H1 (cell line): Measurements from ENCODE around the gene SGMS1. TPM values are rescaled to one million over a fixed set of nuclear protein-coding genes. Genes with fewer than 3 reads are reported as not detected.

Source experiments
- BCL11A ChIP-seq, 2 experiments: IDR thresholded peaks; one replicate each; pipeline ENCODE4 v1.6.1; 2011; ENCODE audit warnings: low read depth in 2 of 2, low read length in 2 of 2, mild to moderate bottlenecking in 2 of 2
- CTBP2 ChIP-seq: IDR thresholded peaks from 2 replicates; pipeline ENCODE4 v1.7.0; 2011; ENCODE audit warnings: borderline replicate concordance, mild to moderate bottlenecking, moderate library complexity, mixed read lengths, low read length; ENCODE audit not compliant: insufficient read depth, insufficient read length
- HDAC6 ChIP-seq: IDR thresholded peaks from one replicate; pipeline ENCODE4 v1.7.1; 2012; ENCODE audit warnings: low read depth, mild to moderate bottlenecking, inconsistent platforms, low read length, moderate library complexity
- KDM1A ChIP-seq: fragments of 200-600, 300-600 bp; sonication (generic); IDR thresholded peaks from 2 replicates; pipeline ENCODE4 v1.7.1; 2016; ENCODE audit warnings: mild to moderate bottlenecking, low read length, borderline replicate concordance
- SIRT6 ChIP-seq: IDR thresholded peaks from one replicate; pipeline ENCODE4 v1.7.1; 2012; ENCODE audit warnings: low read length, inconsistent platforms
- SIX5 ChIP-seq: IDR thresholded peaks from 2 replicates; pipeline ENCODE4 v1.6.1; 2011; ENCODE audit warnings: mild to moderate bottlenecking, low read depth, low read length
- TBP ChIP-seq: IDR thresholded peaks from 2 replicates; pipeline ENCODE4 v1.6.1; 2011; ENCODE audit warnings: low read depth, low read length, improper control_type of control experiment
- YY1 ChIP-seq: IDR thresholded peaks from 2 replicates; pipeline ENCODE4 v1.6.1; 2011; ENCODE audit warnings: low read depth, mild to moderate bottlenecking, low read length
- polyA plus RNA-seq, 7 experiments: library from polyadenylated mRNA; depleted of rRNA in 3 of 7; stranded (reverse) in 5 of 7; unstranded in 2 of 7; fragments of >200 nt in 5 of 7; fragments of 200-250 nt in 2 of 7; gene quantifications; 1 replicate in 5 of 7; 2 replicates in 1 of 7; 4 replicates in 1 of 7; pipeline versions ENCODE4 v1.2.1 to v1.2.3, GENCODE V29; 2011 to 2013; ENCODE audit warnings: missing spikeins in 2 of 7, mixed read lengths in 2 of 7
- total RNA-seq: library from RNA; stranded (reverse); fragmentation: NEBNext Ultra II Directional; extraction: Animal tissue kit (Norgen Biotek cat#: 25700); gene quantifications from 2 replicates; pipeline ENCODE4 v1.2.1, GENCODE V29; 2021
- TF ChIP-seq, protein P1 (sequence below): fragments of 300-600 bp; sonication (generic); IDR thresholded peaks from 2 replicates; pipeline ENCODE4 v1.7.1; 2012; ENCODE audit warnings: low read length, moderate library complexity, mild to moderate bottlenecking, inconsistent platforms; ENCODE audit not compliant: insufficient replicate concordance
- TF ChIP-seq, protein P2 (sequence below): IDR thresholded peaks from 2 replicates; pipeline ENCODE4 v1.6.1; 2012; ENCODE audit warnings: inconsistent platforms

SGMS1 gene
- total and polyA plus RNA-seq, 2 of the 8 experiments (the other 6 are each of a cell fraction or from before 2014, with no cell fraction given), result 6.0 to 15.6 TPM

DNA sequence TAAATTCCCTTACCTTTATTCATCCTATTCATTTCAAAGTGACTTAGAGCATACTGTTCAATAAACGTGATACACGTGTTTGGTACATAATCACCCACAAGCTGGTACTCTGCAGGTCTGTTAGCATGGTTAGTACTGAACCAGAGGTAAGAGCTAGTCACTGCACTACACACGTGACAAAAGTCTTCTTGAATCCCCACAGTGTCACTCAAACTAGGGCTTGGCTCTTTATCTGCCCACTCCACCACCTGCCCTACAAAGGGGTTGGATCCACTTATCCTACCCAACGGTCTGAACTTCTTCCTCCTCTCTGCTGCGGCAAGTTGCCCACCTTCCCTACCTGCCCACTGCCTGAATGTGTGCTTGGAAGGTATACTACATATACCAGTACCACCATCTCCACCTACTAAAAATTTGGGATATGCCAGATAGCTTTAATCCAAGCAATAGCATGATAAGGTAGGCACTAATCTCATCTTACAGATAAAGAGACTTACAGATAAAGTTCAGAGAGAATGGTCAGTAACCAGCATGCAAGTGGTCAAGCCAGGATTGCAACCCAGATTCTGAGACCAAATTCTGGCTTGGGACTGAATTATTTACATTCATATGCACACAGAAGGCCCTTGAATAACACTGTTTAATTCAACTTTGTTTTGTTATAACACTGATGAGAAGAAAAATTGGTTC is 92.2 kb downstream of the SGMS1 start (continued):
- TF ChIP-seq, protein P1, sequence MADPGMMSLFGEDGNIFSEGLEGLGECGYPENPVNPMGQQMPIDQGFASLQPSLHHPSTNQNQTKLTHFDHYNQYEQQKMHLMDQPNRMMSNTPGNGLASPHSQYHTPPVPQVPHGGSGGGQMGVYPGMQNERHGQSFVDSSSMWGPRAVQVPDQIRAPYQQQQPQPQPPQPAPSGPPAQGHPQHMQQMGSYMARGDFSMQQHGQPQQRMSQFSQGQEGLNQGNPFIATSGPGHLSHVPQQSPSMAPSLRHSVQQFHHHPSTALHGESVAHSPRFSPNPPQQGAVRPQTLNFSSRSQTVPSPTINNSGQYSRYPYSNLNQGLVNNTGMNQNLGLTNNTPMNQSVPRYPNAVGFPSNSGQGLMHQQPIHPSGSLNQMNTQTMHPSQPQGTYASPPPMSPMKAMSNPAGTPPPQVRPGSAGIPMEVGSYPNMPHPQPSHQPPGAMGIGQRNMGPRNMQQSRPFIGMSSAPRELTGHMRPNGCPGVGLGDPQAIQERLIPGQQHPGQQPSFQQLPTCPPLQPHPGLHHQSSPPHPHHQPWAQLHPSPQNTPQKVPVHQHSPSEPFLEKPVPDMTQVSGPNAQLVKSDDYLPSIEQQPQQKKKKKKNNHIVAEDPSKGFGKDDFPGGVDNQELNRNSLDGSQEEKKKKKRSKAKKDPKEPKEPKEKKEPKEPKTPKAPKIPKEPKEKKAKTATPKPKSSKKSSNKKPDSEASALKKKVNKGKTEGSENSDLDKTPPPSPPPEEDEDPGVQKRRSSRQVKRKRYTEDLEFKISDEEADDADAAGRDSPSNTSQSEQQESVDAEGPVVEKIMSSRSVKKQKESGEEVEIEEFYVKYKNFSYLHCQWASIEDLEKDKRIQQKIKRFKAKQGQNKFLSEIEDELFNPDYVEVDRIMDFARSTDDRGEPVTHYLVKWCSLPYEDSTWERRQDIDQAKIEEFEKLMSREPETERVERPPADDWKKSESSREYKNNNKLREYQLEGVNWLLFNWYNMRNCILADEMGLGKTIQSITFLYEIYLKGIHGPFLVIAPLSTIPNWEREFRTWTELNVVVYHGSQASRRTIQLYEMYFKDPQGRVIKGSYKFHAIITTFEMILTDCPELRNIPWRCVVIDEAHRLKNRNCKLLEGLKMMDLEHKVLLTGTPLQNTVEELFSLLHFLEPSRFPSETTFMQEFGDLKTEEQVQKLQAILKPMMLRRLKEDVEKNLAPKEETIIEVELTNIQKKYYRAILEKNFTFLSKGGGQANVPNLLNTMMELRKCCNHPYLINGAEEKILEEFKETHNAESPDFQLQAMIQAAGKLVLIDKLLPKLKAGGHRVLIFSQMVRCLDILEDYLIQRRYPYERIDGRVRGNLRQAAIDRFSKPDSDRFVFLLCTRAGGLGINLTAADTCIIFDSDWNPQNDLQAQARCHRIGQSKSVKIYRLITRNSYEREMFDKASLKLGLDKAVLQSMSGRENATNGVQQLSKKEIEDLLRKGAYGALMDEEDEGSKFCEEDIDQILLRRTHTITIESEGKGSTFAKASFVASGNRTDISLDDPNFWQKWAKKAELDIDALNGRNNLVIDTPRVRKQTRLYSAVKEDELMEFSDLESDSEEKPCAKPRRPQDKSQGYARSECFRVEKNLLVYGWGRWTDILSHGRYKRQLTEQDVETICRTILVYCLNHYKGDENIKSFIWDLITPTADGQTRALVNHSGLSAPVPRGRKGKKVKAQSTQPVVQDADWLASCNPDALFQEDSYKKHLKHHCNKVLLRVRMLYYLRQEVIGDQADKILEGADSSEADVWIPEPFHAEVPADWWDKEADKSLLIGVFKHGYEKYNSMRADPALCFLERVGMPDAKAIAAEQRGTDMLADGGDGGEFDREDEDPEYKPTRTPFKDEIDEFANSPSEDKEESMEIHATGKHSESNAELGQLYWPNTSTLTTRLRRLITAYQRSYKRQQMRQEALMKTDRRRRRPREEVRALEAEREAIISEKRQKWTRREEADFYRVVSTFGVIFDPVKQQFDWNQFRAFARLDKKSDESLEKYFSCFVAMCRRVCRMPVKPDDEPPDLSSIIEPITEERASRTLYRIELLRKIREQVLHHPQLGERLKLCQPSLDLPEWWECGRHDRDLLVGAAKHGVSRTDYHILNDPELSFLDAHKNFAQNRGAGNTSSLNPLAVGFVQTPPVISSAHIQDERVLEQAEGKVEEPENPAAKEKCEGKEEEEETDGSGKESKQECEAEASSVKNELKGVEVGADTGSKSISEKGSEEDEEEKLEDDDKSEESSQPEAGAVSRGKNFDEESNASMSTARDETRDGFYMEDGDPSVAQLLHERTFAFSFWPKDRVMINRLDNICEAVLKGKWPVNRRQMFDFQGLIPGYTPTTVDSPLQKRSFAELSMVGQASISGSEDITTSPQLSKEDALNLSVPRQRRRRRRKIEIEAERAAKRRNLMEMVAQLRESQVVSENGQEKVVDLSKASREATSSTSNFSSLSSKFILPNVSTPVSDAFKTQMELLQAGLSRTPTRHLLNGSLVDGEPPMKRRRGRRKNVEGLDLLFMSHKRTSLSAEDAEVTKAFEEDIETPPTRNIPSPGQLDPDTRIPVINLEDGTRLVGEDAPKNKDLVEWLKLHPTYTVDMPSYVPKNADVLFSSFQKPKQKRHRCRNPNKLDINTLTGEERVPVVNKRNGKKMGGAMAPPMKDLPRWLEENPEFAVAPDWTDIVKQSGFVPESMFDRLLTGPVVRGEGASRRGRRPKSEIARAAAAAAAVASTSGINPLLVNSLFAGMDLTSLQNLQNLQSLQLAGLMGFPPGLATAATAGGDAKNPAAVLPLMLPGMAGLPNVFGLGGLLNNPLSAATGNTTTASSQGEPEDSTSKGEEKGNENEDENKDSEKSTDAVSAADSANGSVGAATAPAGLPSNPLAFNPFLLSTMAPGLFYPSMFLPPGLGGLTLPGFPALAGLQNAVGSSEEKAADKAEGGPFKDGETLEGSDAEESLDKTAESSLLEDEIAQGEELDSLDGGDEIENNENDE, result no peak
- TF ChIP-seq BCL11A (IDR thresholded peaks at IDR 0.05; ENCODE audit: low read depth in 2 of 2, low read length in 2 of 2) (no peak), HDAC6 (no peak), YY1 (no peak), CTBP2 (no peak), SIX5 (no peak), TBP (no peak), KDM1A (no peak), SIRT6 (no peak)
- TF ChIP-seq, protein P2, sequence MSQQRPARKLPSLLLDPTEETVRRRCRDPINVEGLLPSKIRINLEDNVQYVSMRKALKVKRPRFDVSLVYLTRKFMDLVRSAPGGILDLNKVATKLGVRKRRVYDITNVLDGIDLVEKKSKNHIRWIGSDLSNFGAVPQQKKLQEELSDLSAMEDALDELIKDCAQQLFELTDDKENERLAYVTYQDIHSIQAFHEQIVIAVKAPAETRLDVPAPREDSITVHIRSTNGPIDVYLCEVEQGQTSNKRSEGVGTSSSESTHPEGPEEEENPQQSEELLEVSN, result no peak
